Adrenal gland (tissue), 12 donors: Measurements from ENCODE around the gene CNST. TPM values are rescaled to one million over a fixed set of nuclear protein-coding genes. Genes with fewer than 3 reads are reported as not detected.
A peak's percentile ranks its signal among the peaks of the same experiment; 100 is the strongest.

Experiments used
- DNase-seq, 7 donors: peaks; one replicate each; pipeline ENCODE4 v3.0.0-alpha.2; 2019 to 2020
- H3K27ac ChIP-seq, 5 donors: fragments of 200-600 bp; sonication (generic) in 4 of 5; 1 replicate in 3 of 5; 2 replicates in 2 of 5; pipeline versions ENCODE4 v1.5.1 to v1.8.0; 2016 to 2020; ENCODE audit warnings: mild to moderate bottlenecking in 1 of 5
- H3K27me3 ChIP-seq: fragments of 200-600 bp; 2 replicates; pipeline ENCODE4 v1.8.0; 2021
- H3K36me3 ChIP-seq, 2 donors: fragments of 200-600 bp; replicated peaks in 1 of 2; 1 replicate in 1 of 2; 2 replicates in 1 of 2; pipeline versions ENCODE4 v1.5.1 to v1.8.0; 2018 to 2022
- H3K4me1 ChIP-seq, 2 donors: fragments of 200-600 bp; replicated peaks in 1 of 2; 1 replicate in 1 of 2; 2 replicates in 1 of 2; pipeline versions ENCODE4 v1.5.1 to v1.8.0; 2018 to 2021
- H3K4me3 ChIP-seq, 4 donors: fragments of 200-600 bp; sonication (generic) in 3 of 4; one replicate each; pipeline ENCODE4 v1.5.1; 2016 to 2018
- H3K9me3 ChIP-seq, 3 donors: fragments of 200-600 bp; sonication (generic) in 1 of 3; replicated peaks in 1 of 3; 1 replicate in 2 of 3; 2 replicates in 1 of 3; pipeline versions ENCODE4 v1.5.1 to v1.8.0; 2016 to 2021
- POLR2A ChIP-seq, 2 donors: fragments of 450-650 bp; IDR thresholded peaks; one replicate each; pipeline ENCODE4 v1.6.1; 2017; ENCODE audit warnings: antibody characterized with exemption in 2 of 2, mild to moderate bottlenecking in 2 of 2, moderate library complexity in 1 of 2
- WGBS, 4 donors: extraction: QIAGEN DNeasy Blood & Tissue Kit in 2 of 4; methylation state at CpG; one replicate each; pipeline versions ENCODE4 v1.1.5 to v1.1.7; 2013 to 2017; 5-methylcytosine and 5-hydroxymethylcytosine counted together
- intact Hi-C, 2 donors: fragments of 100-400 bp; cut with DNase I; formaldehyde crosslinking; loops; one replicate each; pipeline versions ENCODE4 v1.14.1 to v1.15.0; 2022 to 2023
- polyA plus RNA-seq, 3 donors: library from polyadenylated mRNA; stranded (reverse); fragments of 200-250 nt in 2 of 3; fragments of 350-450 nt in 1 of 3; fragmentation: Illumina TruSeq in 1 of 3; extraction: RNeasy Lipid Tissue Mini Kit (QIAGEN cat#74804) in 1 of 3; gene quantifications; one replicate each; pipeline ENCODE4 v1.2.3, GENCODE V29; 2013 to 2014
- total RNA-seq, 9 donors: library from RNA; depleted of rRNA in 4 of 9; stranded (reverse); fragments of >200 nt in 4 of 9; fragments of 120-200 nt in 1 of 9; fragmentation: NEBNext Ultra II Directional in 1 of 9; extraction: Animal tissue kit (Norgen Biotek cat#: 25700) in 1 of 9; gene quantifications; one replicate each; pipeline versions ENCODE4 v1.1.0 to v1.2.4, GENCODE V29; 2013 to 2023
- TF ChIP-seq, protein P1 (sequence below), 6 experiments: fragments of 450-650 bp in 4 of 6; fragments of 200-600 bp in 2 of 6; sonication (generic) in 1 of 6; IDR thresholded peaks; 1 replicate in 5 of 6; 2 replicates in 1 of 6; pipeline versions ENCODE4 v1.5.1 to v1.8.0; 2016 to 2021; ENCODE audit warnings: antibody characterized with exemption in 6 of 6, mild to moderate bottlenecking in 2 of 6, moderate library complexity in 1 of 6
- donor health status: healthy with polysubstance abuse.
- donor health status: Bipolar disorder and iron deficiency.
- donor health status: DM: yes; HTN: yes; CAD: no.
- donor health status: DM: no; HTN: no; CAD: no.
- donor health status: DM: no; HTN: no; CAD: no.
- donor health status: DM: yes; HTN: yes; CAD: no.

The CNST gene
- total and polyA plus RNA-seq, 12 donors: 11.4 to 85.6 (median 47.3) TPM

GRCh38 chr1:246572785-246573184 is 6.5 kb downstream of the CNST start:
- WGBS, 4 donors: 57 to 69% (median 65%) methylated on average over 3 of the region's 3 CpGs
- Histone ChIP-seq H3K36me3 (no peaks in the 10 kb centered on the region), H3K9me3 (no peaks in the 10 kb centered on the region), H3K27ac (peak overlapping the region in 2 of 5 donors; percentile 39 to 40), H3K4me1 (peaks cover 50 to 65% of the 10 kb centered on the region in 2 donors), H3K27me3 (no peaks in the 10 kb centered on the region), H3K4me3 (no peak overlapping the region)
- TF ChIP-seq, protein P1, sequence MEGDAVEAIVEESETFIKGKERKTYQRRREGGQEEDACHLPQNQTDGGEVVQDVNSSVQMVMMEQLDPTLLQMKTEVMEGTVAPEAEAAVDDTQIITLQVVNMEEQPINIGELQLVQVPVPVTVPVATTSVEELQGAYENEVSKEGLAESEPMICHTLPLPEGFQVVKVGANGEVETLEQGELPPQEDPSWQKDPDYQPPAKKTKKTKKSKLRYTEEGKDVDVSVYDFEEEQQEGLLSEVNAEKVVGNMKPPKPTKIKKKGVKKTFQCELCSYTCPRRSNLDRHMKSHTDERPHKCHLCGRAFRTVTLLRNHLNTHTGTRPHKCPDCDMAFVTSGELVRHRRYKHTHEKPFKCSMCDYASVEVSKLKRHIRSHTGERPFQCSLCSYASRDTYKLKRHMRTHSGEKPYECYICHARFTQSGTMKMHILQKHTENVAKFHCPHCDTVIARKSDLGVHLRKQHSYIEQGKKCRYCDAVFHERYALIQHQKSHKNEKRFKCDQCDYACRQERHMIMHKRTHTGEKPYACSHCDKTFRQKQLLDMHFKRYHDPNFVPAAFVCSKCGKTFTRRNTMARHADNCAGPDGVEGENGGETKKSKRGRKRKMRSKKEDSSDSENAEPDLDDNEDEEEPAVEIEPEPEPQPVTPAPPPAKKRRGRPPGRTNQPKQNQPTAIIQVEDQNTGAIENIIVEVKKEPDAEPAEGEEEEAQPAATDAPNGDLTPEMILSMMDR (IDR thresholded peaks at IDR 0.05): no peak
- no peak for TF ChIP-seq POLR2A (IDR thresholded peaks at IDR 0.05)
- no peak for DNase-seq
- intact Hi-C loops: no loop called here

DNA sequence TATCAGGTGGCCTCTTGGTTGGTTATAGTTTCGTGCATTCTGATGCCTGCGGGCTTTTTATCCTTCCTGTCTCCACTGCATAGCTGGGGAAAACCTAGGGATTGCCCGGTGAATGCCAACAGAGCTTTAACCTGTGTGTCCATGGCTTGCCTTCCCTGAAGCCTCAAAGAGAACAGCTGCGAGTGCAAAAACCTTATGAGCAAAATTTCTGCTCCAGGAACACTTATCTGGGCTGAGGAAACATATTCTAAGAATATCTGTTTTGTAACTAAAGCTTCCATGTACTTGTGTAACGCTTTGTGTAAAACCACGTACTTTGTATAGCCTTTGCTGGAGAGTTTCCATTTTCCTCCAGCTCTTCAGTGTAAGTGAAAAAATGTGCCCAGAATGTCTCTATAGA is 7.2 kb downstream of the CNST start:
- Histone ChIP-seq H3K27me3 (no peaks in the 10 kb centered on the region), H3K27ac (peak overlapping the region in 2 of 5 donors; percentile 7 to 40), H3K4me1 (peaks cover 51 to 63% of the 10 kb centered on the region in 2 donors), H3K36me3 (no peaks in the 10 kb centered on the region), H3K9me3 (no peaks in the 10 kb centered on the region), H3K4me3 (no peak overlapping the region)
- no peak for DNase-seq
- intact Hi-C loops: no loop called here
- no peak for TF ChIP-seq POLR2A (IDR thresholded peaks at IDR 0.05)
- TF ChIP-seq, protein P1 (IDR thresholded peaks at IDR 0.05): no peak
- 64 to 74% (median 68%) methylated on average over 6 of the region's 6 CpGs for WGBS, 4 donors

DNA sequence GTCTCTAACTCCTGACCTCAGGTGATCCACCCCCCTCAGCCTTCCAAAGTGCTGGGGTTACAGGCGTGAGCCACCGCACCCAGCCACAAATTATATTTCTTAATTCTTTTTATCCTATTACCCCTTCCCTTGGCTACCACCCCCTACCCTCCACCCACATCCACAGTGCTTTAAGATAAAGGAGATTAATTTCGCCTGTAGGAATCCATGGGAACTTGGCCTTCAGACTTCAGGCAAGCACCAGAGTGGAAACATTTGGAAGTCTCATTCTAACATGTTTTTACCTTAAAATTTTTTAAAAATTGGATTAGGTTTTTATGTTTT is 10.4 kb downstream of the CNST start:
- Histone ChIP-seq H3K27ac (no peak overlapping the region), H3K4me1 (peaks cover 46 to 63% of the 10 kb centered on the region in 2 donors), H3K36me3 (no peaks in the 10 kb centered on the region), H3K27me3 (no peaks in the 10 kb centered on the region), H3K9me3 (no peaks in the 10 kb centered on the region), H3K4me3 (no peak overlapping the region)
- intact Hi-C loops: no loop called here
- 80 to 94% (median 87%) methylated on average over 3 of the region's 3 CpGs for WGBS, 4 donors
- TF ChIP-seq, protein P1 (IDR thresholded peaks at IDR 0.05): no peak
- no peak for TF ChIP-seq POLR2A (IDR thresholded peaks at IDR 0.05)
- no peak for DNase-seq

DNA sequence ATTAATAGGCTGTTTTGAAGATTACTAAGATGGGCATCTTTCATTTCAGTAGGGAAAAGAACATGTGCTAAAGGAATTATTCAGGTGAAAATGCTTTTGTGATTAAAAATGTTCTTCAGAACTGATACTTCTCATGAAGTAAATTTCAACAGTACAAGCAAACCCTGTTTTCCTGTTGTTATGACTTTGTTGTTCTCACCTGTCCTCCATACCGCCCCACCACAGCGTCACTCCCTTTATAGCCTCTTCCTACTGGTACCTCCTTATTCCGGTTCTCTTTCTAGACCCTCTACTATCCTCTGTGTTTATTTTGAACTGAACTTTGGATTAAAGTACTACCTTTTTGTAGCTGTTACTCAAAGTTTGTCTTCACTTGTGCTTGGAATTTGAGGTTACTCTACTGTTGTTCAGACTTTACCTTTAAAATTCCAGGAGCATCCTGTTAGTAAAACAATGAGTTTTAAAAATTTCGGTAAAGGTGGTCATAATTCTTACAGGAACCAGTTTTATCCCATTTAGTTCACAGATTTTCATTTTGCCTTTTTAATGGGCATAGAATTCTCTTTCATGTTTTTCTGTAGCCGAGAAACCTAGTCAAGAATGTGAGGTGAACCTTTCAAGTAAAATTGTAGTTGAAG is 10.9 kb downstream of the CNST start:
- WGBS, 4 donors: 51 to 65% (median 63%) methylated on average over 5 of the region's 5 CpGs
- Histone ChIP-seq H3K9me3 (no peaks in the 10 kb centered on the region), H3K4me1 (peaks cover 47 to 61% of the 10 kb centered on the region in 2 donors), H3K4me3 (no peak overlapping the region), H3K36me3 (no peaks in the 10 kb centered on the region), H3K27me3 (no peaks in the 10 kb centered on the region), H3K27ac (peak overlapping the region in 2 of 5 donors; percentile 7 to 31)
- no peak for TF ChIP-seq POLR2A (IDR thresholded peaks at IDR 0.05)
- DNase-seq: no peak
- intact Hi-C loops: no loop called here

DNA sequence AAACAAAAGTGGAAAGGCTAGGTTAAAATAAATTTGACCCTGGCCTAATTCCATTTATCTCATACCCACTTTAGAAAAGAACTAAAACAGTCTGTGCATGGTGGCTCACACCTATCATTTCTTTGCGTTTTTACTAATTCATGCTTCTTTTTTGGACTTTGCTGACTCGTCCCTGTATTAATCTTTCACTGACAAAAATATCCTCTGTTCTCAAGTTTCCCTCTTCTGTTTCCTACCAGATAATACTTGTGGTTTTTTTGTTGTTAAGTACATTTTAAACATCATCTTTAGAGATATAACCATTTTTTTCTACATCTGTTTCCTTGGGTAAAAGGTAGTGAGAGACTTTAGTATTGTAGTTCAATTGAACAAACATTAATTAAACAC is 11.5 kb downstream of the CNST start:
- WGBS, 4 donors: 8 to 13% (median 10%) methylated on average over 2 of the region's 2 CpGs
- Histone ChIP-seq H3K27ac (peak overlapping the region in 2 of 5 donors; percentile 7 to 31), H3K27me3 (no peaks in the 10 kb centered on the region), H3K4me1 (peaks cover 50 to 66% of the 10 kb centered on the region in 2 donors), H3K9me3 (no peaks in the 10 kb centered on the region), H3K4me3 (no peak overlapping the region), H3K36me3 (no peaks in the 10 kb centered on the region)
- TF ChIP-seq, protein P1 (IDR thresholded peaks at IDR 0.05): no peak
- no peak for TF ChIP-seq POLR2A (IDR thresholded peaks at IDR 0.05)
- DNase-seq: no peak
- intact Hi-C loops: no loop called here
